Measurements from ENCODE around the gene DDX42.
"Not testable (repeated sequence)": the region's sequence is repeated elsewhere in the genome, so short reads cannot be mapped to it uniquely, and the experiment has no call there.

DDX42 gene

DNA sequence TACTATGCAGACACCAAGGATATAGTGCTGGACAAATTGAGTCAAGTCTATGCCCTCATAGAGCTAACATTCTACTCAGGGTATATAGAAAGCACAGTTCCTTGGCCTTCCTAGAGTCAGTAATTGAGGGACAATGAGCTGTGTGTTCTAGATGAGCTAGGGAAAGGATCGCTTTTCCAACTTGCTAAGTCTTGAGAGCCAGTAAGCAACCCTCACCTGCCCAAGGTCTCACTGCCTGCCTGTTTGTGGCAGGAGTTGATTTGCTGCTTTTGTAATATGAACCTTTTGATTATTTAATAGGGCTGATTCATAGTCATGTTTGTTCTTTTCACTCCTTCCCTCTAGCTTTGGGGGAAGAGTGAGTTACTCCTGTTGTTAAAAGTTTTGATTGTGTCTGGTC is 6.5 kb downstream of the DDX42 start:
- no peak for DNase-seq

DNA sequence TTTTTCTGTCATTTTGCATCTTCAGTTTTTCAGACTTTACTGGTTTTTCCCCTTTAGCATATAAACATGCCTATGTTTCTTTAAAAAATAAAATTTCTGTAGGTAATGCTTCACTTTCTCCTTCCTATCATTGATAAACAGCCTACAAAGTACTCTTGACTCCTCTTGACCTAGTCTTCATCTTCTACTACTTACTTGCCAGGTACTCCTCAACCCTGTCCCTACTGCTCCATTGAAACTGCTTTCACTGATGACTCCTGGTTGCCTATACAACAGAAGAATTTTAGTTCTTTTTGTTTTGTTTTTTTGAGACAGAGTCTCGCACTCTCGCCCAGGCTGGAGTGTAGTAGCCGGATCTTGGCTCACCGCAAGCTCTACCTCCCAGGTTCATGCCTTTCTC is 7.0 kb downstream of the DDX42 start:
- DNase-seq: no peak

DNA sequence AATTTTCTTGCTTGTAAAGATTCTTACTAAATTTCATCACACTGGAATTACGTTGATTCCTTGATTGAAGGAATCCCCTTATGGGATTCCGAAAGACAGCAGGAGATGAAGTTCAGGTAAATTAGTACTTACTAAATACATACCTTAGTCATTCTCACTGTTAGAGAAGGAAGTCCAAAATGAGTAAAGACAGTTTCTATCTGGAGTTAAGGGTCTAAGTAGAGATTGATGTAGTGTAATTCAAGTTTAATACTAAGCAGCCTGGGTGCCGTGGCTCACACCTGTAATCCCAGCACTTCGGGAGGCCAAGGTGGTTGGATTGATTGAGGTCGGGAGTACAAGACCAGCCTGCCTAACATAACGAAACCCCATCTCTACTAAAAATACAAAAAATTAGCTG is 9.6 kb downstream of the DDX42 start:
- DNase-seq: no peak

DNA sequence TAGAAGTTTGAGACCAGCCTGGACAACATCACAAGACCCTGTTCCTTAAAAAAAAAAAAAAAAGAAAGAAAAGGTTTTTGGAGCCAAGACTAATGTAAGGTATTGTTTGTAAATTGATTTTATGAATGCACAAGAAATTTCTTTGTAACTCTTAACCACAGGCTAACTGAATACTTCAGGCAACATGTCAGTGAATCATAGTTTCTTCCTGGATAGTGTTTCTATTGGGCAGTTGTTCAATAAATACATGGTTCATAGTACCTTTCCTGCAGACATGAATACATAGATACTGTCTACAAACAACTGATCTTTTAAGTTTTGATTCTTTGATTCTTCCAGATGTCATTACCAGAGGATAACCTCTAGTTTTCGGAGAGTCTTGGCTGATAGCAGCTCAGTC is 11.6 kb downstream of the DDX42 start:
- no peak for DNase-seq

DNA sequence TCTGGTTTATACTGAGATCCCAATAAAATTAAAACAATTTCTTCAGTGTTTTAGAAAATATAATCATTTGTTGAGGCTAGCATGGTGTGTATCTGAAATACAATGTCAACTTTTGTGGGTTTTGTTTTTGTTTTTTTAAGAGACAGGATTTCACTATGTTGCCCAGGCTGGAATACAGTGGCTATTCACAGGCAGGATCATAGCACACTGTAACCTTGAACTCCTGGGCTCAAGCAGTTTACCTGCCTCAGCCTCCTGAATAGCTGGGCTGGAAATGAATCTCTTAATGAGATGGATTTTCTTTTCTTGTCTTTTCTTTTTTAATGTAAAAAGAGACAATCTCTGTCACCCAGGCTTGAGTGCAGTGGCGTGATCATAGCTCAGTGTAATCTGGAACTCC is 12.1 kb downstream of the DDX42 start:
- no peak for DNase-seq

DNA sequence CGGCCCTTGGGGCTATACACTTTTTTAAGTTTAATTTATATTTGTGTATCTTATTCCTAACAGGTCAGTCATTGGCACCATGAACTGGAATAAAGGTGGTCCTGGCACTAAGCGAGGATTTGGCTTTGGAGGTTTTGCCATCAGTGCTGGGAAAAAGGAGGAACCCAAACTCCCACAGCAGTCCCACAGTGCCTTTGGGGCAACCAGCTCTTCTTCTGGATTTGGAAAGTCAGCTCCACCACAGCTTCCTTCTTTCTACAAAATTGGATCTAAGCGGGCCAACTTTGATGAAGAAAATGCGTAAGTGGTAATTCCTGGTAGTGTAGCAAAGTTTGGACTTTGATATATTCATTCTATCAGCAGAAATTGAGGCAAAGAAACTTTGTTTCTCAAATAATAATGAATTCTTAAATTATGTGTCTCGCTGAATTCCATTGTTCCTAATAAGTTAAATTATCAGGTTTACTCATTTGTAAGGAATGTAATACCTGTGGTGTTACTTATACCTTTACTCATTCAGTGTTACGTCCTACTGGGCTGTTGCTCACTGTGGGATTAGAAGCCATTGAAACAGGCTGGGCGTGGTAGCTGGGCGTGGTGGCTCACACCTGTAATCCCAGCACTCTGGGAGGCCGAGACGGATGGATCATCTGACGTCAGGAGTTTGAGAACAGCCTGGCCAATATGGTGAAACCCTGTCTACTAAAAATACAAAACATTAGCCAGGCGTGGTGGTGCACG is 13.2 kb downstream of the DDX42 start:
- DNase-seq: no peak

DNA sequence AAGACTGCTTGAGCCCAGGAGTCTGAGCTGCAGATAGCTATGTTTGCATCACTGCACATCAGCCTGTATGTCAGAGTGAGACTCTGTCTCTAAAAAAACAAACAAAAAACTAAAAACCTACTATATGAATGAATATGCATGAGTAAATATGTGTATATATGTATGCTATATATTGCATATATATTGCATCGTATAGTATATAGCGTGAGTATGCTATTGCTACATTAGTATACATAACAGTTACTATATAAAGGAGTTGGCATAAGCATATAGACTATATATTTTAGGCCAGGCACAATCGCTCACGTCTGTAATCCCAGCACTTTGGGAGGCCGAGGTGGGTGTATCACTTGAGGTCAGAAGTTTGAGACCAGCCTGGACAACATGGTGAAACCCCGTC is 16.1 kb downstream of the DDX42 start:
- DNase-seq: no peak

DNA sequence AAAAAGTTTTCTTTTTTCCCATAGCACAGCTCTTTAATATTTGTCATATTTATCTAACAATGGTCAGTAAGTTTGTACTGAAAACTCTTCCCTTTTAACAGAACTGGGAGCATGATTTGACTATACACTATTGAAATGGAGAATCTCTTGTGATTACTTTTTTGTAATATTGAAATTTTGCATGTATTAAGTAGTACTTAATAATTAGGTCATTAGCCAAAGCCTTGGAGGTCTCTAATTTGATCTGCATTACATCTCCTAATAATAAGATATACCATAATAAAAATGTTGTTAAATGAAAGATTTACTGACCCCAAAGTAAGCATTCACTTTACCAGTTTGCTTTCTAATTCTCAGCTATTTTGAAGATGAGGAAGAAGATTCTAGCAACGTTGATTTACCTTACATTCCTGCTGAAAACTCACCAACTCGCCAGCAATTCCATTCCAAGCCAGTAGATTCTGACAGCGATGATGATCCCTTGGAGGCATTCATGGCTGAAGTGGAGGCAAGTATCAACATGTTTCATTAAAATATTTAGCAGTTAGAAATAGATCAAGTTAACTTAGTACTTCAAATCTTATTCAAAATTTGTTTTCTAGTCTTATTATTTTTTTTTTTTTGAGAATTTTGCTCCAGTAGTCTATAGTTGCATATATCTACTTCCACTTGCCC is 18.2 kb downstream of the DDX42 start:
- DNase-seq: no peak

DNA sequence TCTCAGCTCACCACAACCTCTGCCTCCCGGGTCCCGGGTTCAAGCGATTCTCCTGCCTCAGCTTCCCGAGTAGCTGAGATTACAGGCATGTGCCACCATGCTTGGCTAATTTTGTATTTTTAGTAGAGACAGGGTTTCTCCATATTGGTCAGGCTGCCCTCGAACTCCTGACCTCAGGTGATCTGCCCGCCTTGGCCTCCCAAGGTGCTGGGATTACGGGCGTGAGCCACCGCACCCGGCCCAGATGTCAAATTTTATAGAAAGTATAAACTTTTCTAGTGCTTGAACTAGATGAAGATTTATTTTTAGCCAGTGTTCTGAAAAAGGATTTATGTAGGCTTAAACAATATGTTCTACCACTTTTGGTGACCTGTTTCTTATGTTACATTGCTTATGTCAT is 22.4 kb downstream of the DDX42 start:
- not testable (repeated sequence) for DNase-seq

DNA sequence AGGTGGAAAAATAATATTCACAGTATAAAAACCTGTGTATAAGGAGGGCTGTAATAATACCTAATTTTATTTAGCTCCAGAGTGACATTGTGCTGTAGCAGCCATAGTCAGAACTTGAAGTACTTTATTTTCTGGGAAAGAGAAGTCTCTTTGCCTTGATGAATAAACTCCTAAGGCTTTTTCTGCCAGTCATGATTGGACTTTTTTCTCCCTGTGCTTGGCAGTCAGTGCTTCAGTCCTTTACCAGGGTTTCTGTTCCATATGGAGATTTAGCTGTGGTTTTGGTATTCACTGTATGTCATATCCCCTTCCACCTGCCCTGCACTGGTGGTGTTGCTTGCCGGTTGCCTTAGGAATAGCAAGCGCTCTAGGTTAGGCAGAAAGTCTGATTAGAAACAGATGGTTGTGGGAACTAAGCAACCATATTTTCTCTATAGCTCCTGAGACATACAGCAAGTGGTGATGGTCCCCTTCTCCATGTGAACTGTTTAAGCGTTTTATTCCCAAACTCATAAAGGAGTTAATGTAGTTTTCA is 24.7 kb downstream of the DDX42 start:
- DNase-seq: no peak

DNA sequence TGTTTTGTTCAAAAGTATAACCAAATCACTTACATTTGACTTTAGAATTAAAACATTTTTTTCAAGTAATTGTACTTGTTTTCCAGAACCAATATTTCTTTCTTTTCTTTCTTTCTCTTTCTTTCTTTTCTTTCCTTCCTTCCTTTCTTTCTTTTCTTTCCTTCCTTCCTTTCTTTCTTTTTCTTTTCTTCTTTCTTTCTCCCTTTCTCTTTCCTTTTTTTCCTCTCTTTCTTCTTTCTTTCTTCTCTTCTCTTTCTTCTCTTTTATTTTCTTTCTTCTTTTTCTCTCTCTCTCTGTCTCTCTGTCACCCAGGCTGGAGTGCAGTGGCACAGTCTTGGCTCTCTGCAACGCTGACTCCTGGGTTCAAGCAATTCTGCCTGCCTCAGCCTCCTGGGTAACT is 26.8 kb downstream of the DDX42 start:
- no peak for DNase-seq

DNA sequence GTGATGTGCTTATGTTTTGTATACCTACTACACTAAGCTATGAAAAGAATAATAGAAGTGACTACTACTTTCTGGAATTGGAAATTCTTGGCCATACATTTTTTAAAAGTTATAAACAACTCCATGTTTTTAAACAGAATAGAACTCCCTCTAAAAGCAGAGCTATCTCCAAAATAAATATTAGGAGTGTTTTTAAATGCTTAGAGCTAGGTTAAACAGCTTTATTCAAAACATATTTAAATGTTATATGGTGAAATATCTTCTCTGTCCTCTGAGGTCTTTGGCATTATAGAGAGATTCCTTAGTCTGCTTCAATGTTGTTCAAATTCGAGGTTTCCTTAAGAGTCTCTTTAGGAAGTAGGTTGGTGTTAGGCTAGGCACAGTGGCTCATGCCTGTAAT is 30.4 kb downstream of the DDX42 start:
- DNase-seq: no peak

DNA sequence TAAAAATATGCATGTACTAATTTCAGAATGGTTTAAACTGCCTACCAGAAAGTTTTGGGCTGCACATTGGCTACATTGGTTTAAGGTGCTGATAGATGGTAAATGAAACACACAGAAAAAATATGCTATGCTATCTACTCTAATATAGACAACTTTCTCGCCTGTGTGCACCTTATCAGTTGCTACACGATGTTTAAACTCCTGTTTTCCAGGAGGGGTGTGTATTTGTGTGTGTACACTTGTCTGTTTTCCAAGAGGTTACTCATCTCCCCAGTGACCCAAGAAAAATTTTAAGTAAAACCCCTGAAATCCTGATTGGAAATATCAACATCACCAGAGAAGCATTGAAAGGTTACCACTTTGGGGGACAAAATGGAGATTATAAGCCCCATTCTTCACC is 31.6 kb downstream of the DDX42 start:
- no peak for DNase-seq

DNA sequence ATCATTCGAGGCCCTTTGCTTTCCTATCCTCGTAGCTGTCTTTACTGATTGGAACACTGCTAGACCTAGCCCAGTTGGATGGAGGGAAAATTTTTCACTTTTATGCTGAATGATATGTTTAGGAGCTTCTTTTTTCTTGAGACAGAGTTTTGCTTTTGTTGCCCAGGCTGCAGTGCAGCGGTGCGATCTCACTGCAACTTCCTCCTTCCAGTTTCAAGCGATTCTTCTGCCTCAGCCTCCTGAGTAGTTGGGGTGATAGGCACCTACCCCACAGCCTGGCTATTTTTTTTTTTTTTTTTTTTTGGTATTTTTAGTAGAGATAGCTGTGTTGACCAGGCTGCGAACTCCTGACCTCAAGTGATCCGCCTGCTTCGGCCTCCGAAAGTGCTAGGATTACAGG is 36.0 kb downstream of the DDX42 start:
- no peak for DNase-seq

DNA sequence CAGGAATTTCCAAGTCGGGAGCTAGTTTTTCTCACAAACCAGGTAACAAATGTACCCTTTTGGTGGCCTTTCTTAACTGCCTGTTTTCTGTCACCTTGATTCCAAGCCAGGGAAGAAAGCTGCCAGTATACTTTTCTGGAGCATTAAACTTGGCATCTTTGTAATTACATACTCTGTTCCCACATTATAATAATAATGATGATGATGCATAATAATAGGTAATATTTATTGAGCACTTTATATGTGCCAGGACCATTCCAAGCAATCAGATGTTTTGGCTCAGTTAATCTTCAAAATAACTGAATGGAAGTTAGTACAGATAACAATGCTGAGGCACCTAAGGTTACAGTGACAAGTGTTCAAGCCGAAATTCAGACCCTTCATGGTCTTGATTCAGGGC is 42.2 kb downstream of the DDX42 start:
- DNase-seq: no peak

DNA sequence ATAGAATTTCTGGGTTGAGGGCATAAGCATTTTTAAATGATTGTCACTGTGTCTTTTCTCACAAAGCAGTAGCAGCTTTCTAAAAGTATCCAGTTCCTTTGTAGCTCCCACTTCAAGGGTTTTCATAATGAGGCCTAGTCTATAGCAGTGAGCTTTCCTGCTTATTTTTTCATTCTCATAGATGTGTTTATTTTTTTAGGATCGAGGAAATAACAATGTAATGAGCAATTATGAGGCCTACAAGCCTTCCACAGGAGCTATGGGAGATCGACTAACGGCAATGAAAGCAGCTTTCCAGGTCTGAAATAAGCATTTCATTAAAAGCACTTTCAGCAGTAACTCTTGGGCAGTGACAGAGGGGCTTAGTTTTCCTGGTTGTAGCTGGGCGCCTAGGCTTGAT is 42.7 kb downstream of the DDX42 start:
- no peak for DNase-seq

DNA sequence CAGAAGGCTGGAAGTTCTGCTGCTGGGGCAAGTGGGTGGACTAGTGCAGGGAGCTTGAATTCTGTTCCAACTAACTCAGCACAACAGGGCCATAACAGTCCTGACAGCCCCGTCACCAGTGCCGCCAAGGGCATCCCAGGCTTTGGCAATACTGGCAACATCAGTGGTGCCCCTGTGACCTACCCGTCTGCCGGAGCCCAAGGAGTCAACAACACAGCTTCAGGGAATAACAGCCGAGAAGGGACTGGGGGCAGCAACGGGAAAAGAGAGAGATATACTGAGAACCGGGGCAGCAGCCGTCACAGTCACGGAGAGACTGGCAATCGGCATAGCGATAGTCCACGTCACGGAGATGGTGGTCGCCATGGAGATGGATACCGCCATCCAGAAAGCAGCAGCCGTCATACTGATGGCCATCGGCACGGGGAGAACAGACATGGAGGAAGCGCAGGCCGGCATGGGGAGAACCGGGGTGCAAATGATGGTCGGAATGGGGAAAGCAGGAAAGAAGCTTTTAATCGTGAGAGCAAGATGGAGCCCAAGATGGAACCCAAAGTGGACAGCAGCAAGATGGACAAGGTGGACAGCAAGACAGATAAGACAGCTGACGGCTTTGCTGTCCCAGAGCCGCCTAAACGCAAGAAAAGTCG is 43.9 kb downstream of the DDX42 start:
- no peak for DNase-seq

DNA sequence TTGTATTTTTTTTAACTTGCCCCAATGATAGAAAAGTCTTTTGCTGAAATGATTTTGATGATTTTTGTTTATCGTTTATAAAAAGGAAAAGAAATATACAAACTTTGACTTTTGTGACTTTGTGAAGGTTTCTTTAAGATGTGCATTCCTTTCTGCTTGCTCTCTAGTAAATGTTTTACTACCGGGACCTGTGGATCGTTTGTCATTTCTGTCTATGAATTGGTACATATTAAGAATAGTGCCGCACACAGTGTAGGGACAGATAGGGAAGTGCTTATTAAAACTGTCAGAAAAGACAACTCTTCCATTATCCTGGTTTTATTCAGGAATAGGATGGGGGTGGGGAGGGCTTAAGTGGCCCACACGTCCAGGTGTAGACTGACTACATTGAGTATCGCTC is 45.2 kb downstream of the DDX42 start:
- no peak for DNase-seq

DNA sequence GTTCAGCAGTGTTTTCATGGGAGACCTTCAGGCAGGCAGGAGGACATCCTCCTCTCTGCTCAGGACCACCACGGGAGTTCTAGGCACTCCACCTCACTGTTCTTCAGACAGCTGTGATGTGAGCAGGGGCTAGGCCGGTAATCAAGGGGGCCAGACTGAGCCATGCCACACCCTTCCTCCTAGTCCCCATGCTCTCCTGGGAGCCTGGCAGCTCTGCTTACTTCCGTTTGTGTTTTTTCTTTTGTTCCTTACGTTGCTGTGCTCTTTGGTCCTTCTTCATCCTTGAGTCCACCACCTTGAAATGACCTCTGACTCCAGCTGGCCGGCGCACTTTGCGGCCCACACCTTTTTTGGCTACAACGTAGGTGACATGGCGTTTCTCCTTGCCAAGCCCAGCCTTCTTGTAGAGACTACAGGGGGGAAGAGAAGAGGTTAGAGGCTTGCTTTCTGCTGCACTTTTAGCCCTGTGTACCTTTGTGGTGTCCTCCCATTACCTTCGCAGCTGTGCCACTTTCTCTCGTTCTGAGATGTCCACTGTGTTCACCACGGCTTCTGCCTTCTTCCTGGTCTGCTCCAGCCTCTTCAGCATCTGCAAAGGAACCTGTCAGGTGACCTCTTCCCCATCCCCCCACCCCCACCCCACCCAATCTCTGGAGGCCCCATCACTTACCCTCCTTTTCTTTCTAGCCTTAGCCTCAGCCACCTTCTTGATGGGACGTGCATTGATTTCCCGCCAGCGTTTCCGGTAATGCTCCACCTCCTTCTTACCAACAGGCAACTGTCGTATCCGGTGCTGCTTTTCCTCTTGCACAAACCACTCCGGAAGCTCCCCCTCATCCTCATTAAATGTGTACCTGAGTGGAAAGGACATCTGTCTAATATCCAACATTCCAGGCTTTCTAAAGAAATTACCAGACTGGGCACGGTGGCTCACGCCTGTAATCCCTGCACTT is 45.9 kb downstream of the DDX42 start:
- no peak for DNase-seq

DNA sequence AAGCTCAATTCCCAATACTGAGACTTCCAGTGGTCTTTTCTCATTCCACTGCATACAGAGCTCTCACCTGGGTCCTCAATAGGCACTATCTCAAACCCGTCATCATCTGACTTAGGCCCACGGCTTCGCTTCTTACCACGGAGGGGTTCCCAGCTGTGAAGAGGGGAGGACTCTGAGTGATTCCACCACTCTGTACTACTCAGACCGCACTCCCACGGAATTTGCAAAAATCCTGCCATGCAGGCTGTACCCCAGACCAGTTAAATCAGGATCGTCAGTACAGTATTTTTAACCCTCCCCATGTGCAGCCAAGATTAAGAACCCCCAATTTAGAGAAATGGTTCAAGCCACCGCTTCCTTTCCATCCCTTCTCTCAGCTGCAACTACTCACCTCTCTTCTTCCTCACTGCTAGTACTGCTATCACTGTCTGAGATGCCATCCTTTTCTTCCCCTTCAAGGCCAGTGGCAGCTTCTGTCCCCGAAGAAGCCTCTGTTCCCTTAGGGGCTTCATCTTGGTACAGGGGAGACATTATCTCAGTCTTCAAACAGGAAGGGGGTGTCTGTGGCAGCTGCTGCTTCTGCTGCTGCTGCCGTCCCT is 47.1 kb downstream of the DDX42 start:
- DNase-seq: no peak

DNA sequence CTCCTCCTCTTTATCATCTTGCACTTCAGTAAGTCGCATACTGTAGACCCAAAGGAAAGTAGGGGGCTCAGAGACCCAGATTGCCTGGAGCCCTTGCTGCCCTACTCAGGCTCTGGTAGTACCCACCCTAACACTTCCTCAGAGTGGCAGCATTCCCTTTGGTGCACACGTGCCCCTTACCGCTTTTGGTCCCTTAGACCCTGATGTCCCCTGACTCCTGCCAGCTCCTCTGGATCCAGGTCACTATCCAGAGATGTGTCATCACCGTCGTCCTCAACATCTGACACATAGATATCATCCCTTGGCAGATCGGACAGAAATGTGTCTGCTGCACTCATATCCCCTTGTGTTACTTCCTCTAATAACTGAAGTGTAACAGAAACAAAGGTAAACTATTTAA is 47.8 kb downstream of the DDX42 start:
- DNase-seq: no peak

DNA sequence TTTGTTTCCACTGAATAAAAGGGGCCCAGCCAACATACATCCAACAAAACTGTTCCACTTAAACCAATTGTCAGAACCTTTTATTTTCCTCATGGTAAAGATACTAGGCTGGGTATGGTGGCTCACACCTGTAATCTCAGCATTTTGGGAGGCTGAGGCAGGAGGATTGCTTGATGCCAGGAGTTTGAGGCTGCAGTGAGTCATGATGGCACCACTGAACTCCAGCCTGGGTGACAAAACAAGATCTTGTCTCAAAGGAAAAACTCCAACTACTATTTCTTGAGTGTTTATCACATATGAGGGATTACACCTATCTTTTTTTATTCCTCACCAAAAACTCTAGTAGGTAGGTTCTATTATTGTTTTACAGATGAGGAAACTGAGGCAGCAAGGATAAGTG is 48.6 kb downstream of the DDX42 start:
- no peak for DNase-seq
